DMS 273 treated with DMSO at 0.1 percent for 48 hours (cell line): Measurements from ENCODE around the gene DNHD1.

Source experiments
- DNase-seq: peaks from one replicate; lab custom pipeline; 2025; lab: John Stamatoyannopoulos, UW

The DNHD1 gene

DNA sequence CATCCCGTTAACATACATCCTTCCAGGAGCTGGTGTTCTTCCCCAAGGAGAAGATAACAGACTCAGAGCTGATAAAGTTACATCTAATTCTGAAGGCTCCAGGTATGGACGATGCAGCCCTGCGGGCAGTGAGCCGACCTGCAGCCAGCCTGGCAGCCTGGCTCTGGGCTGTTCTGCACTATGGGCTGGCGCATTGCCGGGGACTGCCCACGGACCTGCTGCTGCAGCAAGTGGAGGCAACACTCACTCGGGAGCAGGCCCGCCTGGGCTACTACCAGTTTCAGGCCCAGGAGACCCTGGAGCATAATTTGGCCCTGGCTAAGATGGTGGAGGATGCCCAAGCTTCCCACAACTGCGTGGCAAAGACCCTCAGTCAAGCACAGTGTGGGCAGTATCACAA, 66.6 kb downstream of the DNHD1 start:
- DNase-seq, result no peak

DNA sequence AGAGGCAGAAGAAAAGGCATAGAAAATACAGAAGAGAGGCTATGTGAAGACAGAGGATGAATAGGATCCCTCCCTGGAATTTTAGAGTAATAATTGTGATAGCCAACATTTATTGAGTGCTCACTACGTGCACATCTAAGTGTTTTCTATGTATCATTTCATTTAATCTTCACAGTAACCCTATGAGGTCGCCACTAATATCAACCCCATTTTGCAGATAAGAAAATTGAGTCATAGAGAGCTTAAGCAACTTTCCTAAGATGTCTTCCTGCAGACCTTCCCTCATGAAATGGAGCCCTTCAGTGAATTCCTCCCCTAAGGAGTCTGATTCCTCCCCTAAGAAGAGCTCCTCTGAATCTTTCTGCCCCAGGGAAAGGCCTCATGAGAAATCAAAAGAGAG, 68.2 kb downstream of the DNHD1 start:
- no peak for DNase-seq

DNA sequence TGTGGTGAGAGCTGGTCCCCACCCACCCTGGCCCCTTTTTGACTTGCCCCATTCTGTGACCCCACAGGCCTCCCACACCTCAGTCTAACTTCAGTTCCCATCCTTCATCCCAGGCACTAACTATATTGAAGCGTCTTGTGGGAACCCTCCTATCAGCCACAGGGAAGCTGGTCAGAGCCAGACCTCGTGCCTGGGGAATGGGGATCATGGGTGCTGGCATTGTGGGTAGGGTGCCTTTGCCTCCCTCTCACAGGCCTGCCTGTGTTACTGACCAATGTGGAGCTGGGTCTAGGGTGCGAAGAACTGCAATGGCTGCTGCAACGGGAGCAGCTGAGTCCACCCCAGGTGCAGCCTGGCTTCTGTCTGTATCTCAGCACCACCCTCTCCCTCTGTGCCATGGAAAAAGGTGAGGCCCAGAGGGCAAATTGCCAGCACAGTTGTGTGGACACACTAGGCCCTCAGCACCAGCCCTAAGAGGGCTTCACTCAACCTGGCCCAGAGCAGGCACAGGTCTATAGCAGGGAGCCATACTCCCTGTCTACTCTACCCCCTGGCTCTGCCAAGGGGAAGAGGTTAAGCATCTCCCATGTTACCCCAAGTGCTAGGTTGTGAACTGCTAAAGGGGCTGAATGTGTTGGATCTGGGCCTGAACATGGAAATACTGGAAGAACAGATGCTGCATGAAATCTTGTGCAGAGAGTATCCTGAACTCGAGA, 69.1 kb downstream of the DNHD1 start:
- DNase-seq, result no peak

DNA sequence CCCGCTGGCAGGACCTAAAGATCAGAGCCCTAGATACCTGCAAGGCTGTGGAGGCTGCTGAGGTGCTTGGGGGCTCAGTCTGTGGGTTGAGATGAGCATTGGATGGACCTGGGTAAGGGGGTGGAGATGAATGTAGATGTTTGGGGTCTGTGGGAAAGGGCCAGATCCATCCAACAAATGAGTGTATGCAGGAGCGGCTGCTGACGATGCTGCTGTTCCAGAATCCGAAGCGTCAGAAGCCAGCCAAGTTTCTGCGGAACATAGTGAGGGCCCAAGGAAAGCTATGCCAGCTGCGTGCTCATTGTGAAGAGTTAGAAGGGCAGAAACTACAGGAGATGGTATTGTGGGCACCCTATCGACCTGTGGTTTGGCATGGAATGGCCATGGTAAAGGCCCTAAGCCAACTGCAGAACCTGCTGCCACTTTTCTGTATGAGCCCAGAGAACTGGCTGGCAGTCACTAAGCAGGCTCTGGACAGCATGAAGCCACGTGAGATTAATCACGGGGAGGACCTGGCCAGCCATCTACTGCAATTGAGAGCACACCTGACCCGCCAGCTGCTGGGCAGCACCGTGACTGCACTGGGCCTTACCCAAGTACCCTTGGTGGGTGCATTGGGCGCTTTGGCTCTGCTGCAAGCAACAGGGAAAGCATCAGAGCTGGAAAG, 69.8 kb downstream of the DNHD1 start:
- no peak for DNase-seq

- no peak for DNase-seq
Observed at GRCh38 chr11:6567371-6567745, 70.3 kb downstream of the DNHD1 start.

DNA sequence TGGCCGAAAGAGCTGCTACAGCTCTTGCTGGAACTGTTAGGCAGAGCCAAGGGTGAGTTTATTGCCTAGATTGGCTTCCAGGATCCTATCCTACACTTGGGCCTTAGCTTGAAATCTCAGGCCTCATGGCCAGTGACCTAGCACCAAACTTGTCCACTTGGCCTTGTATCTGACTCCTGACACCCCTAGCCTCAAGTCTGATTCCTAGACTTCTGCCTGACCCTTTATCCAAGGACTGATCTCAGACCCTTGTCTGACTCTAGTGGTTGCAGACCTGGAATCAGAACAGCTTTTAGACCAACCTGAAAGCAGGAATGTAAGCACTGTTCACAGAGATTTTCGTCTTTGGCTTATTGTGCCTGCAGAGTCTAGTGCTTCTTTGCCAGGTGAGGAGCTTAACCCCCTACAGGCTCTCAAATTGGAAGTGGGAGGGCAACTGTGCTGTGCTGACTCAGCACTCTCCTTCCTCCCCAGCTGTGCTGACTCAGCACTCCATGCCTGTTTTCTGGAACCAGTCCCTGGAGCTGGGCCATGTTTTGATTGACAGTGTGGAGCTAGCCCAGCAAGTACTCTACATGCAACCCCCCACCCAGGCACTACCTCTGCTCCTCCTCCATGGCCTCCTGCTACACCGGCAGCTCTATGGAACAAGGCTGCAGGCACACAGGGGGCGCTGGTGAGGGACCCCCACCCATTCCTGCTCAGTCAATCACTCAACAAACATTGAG, 71.3 kb downstream of the DNHD1 start:
- peak; percentile 55 for DNase-seq

DNA sequence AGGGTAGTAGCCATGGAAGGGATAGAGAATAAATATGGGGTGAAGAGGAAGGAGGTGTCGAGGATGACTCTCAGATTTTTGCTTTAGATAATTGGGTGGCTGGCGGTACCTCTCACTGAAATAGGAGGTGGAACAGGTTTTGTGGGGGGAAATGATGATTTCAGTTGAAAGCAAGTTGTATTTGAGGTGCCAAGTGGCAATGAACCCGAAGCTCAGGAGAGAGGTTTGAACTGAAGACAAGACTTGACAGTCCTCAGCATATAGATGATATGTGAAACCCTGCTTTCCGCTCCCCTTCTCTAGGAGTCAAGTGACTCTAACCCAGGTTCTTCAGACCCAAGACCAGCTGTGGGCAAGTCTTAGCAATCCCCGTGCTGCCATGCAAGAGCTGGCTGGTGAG, 72.6 kb downstream of the DNHD1 start:
- no peak for DNase-seq

DNA sequence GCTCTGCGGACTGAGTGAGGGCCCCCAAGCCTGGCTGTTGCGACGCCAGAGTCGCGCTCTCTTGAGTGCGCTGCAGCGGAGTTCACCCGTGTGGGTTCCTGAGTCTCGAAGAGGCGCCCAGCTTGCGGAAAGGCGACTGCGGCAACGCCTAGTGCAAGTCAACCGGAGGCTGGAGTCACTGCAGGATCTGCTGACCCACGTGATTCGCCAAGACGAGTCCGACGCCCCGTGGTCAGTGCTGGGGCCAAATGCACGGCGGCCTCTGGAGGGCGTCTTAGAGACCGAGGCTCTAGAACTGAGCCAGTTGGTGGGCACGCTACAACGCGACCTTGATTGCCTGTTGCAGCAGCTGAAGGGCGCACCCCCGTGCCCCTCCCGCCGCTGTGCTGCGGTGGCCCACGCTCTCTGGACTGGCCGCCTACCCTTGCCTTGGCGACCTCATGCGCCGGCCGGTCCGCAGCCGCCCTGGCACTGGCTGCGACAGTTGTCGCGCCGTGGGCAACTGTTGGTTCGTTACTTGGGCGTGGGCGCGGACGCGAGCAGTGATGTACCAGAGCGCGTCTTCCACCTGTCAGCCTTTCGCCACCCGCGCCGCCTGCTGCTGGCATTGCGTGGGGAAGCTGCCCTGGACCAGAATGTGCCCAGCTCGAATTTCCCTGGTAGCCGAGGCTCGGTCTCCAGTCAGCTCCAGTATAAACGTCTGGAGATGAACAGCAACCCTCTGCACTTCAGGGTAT, 73.8 kb downstream of the DNHD1 start:
- no peak for DNase-seq

DNA sequence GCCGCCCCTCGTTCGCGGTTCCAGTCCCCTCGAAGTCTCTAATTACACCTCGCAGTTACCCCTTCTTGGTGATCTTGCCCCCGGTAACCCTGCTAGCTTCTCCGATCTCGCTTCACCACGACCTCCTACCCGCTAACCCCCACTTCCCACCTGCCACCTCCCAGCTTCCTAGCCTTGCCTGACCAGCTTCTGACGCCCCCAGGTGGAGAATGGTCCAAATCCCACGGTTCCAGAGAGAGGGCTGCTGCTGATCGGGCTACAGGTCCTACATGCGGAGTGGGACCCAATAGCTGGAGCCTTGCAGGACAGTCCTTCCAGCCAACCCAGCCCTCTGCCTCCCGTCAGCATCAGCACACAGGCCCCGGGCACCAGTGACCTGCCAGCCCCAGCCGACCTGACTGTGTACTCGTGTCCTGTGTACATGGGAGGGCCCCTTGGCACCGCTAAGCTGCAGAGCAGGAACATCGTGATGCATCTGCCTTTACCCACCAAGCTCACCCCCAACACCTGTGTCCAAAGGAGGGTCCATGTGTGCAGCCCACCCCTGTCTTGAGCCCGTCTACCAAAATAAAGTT, 74.4 kb downstream of the DNHD1 start:
- no peak for DNase-seq

DNA sequence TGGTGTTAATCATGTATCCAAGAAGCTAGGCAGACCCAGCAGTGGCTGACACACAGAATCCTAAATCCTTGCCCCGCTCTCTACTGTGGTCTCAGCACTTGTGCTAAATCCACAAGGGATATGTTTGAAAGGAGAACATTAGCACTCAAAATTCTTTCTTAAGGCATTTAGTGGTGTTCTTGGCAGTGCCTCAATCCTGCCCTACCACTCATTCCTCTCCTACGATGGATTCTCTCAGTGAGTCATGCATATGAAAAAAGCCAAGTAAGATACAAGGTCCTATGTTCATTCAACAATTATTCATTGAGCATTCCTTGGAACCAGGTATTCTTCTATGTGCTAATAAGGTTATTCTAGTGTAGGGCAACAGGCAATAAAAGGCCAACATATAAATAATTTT, 75.1 kb downstream of the DNHD1 start:
- no peak for DNase-seq

GRCh38 chr11:6574816-6575715, 78.0 kb downstream of the DNHD1 start:
- no peak for DNase-seq

GRCh38 chr11:6576471-6577373, 79.6 kb downstream of the DNHD1 start:
- no peak for DNase-seq

DNA sequence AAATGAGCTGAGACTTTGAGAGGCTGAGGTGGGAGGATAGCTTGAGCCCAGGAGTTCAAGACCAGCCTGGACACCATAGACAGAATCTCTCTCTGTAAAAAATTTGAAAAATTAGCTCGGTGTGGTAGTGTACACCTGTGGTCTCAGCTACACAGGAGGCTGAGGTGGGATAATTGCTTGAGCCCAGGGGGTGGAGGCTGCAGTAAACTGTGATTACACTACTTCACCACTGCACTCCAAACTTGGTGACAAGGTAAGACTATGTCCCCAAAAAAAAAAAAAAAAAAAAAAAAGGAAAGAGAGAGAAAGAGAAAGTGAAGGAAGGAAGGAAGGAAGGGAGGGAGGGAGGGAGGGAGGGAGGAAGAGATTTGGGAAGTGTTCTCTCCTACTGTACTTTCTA, 81.1 kb downstream of the DNHD1 start:
- no peak for DNase-seq

DNA sequence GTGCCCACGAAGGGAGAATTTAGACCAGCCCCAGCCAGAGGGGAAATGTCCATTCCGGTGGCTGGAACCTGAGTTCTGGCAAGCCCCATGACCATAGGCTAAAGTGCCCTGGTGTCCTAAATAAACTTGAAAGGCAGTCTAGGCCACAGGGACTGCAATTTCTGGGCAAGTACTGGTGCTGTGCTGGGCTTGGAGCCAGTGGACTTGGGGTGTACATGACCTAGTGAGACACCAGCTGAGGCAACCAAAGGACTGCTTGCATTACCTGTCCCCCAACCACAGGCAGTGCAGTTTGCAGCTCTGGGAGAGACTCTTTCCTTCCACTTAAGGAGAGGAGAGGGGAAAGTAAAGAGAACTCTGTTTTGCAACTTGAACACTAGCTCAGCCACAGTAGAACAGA, 82.6 kb downstream of the DNHD1 start:
- no peak for DNase-seq

DNA sequence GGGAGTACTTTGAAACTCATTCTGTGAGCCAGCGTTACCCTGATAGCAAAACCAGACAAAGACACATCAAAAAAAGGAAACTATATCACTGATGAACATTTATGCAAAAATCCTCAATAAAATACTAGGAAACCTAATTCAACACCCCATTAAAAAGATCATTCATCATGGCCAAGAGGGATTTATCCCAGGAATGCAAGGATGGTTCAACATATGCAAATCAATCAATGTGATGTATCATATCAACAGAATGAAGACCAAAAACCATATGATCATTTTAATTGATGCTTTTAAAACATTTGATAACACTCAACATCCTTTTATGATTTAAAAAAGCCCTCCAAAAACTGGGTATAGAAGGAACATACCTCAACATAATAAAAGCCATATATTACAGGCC, 86.5 kb downstream of the DNHD1 start:
- no peak for DNase-seq

DNA sequence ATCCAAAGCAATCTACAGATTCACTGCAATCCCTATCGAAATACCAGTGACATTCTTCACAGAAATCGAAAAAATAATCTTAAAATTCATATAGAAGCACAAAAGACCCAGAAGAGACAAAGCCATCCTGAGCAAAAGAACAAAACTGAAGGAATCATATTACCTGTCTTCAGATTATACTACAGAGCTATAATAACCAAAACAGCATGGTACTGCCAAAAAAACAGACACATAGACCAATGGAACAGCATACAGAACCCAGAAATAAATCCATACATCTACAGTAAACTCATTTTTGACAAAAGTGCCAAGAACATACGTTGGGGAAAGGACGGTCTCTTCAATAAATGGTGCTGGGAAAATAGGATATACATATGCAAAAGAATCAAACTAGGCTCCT, 87.4 kb downstream of the DNHD1 start:
- DNase-seq, result no peak

DNA sequence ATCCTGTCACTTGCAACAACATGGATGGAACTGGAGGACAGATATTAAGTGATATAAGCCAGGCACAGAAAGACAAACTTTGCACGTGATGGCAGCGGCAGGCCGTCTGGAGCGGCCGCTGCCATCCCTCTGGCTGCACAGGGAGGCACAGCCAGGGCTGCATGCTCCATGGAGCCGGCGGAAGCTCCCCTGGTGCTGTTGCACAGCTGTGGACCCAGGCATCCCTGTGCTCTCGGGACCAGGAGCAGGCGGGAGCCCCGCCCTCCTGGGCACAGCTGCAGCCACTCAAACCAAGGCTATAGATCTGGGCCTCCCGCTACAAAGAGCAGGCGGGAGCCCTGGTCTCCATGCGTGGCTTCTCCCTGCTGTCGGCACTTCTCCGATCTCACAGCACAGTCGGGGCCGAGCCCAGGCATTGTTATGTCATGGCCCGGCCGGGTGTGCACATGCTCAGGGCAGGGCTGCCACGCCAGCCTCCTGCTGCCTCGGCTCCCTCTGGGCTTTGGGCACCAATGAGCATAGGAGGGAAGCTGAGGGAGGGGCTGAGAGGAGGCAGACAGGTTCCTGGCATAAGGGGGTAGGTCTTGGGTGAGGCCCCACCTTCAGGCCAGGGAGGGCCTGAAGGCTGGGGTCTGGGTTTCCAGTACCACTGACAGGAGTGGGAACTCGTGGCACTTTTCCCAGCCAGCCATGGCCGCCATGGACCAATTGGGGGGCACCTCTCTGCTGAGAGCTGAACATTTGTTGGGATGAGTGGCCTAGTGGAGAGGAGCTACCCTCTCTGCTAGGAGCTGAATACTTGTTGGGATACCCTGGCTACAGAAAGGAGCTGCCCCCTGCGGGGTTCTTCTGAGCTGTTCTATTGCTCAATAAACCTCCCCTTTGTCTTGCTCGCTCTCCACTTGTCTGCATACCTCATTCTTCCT, 89.6 kb downstream of the DNHD1 start:
- DNase-seq, result no peak

GRCh38 chr11:6587360-6587953, 90.4 kb downstream of the DNHD1 start:
- no peak for DNase-seq

DNA sequence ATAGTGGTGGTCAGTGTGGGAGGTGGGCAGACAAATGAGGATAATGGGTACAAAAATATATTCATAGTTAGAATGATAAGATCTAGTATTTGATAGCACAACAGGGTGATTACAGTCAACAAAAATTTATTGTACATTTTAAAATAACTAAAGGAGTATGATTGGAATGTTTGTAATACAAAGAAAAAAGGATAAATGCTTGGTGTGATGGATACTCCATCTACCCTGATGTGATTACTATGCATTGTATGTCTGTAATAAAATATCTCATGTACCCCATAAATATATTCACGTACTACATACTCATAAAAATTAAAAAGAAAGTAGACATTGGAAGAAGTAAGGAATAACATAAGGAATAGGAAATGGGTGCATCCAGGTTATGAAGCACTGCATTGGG, 90.9 kb downstream of the DNHD1 start:
- DNase-seq, result no peak
